ENCODE measurements around the gene HSPA4. TPM values are rescaled to one million over a fixed set of nuclear protein-coding genes. Genes with fewer than 3 reads are reported as not detected.
"Not testable (repeated sequence)": the region's sequence is repeated elsewhere in the genome, so short reads cannot be mapped to it uniquely, and the experiment has no call there.

HSPA4 gene
- polyA plus RNA-seq (2014; cell fraction: cytosol; rRNA removed) = 74.6 and 87.7 TPM in 2 replicates
- polyA plus RNA-seq (2014; cell fraction: nucleus; rRNA removed) = 42.2 and 45.8 TPM in 2 replicates

DNA sequence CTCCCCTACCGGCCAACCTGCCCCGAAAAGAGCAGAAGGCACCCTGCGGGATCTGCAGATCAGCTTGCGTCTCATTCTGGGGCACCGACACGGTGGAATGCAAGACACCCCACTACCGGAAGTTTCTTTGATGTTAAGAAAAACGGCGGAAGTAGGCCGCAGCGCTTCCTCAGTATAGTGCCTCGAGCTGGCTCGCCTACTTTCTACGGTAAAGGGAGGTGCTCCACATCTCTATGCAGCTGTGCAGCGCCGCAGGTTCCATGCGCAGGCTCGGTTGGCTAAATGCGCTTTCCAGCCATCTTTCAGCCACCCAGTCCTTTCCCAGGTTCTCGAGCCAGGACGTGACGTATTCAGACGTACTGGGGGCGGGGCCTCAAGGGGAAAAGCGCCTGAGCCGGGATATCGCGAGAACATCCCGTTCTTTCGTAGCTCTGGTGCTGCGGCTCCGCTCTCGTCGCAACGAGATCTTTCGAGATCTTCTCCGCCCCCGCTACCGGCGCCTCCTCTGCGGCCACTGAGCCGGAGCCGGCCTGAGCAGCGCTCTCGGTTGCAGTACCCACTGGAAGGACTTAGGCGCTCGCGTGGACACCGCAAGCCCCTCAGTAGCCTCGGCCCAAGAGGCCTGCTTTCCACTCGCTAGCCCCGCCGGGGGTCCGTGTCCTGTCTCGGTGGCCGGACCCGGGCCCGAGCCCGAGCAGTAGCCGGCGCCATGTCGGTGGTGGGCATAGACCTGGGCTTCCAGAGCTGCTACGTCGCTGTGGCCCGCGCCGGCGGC is at the start of gene HSPA4:
Gene HSPA4 (plus strand): TSS at position 472 of the 775 bp plus-strand sequence. CDS start 238 bp downstream, at position 710.
- peak; percentile 99 for DNase-seq (ENCODE audit: low spot score)

- no peak for DNase-seq (ENCODE audit: low spot score)
These were observed 45.2 kb upstream of the HSPA4 start for GRCh38 chr5:133006653-133007052.

- DNase-seq (ENCODE audit: low spot score) = not testable (repeated sequence)
These were observed 43.4 kb upstream of the HSPA4 start for GRCh38 chr5:133008455-133008854.

GRCh38 chr5:133015466-133015865 is 36.3 kb upstream of the HSPA4 start:
- no peak for DNase-seq (ENCODE audit: low spot score)

DNA sequence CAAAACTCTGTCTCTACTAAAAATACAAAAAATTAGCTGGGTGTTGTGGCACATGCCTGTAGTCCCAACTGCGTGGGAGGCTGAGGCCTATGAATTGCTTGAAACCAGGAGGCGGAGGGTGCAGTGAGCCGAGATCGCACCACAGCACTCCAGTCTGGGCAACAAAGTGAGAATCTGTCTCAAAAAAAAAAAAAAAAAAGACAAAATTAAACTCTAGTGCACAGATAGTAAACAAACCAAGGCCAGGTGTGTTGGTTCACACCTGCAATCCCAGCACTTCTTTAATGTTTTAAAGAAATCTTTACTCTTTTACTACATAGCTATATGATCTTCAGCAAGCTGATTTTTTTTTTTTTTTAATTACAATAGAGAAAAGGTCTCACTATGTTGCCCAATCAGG is 33.8 kb upstream of the HSPA4 start:
- no peak for DNase-seq (ENCODE audit: low spot score)

GRCh38 chr5:133019471-133019870 is 32.3 kb upstream of the HSPA4 start:
- DNase-seq (ENCODE audit: low spot score) = not testable (repeated sequence)

DNA sequence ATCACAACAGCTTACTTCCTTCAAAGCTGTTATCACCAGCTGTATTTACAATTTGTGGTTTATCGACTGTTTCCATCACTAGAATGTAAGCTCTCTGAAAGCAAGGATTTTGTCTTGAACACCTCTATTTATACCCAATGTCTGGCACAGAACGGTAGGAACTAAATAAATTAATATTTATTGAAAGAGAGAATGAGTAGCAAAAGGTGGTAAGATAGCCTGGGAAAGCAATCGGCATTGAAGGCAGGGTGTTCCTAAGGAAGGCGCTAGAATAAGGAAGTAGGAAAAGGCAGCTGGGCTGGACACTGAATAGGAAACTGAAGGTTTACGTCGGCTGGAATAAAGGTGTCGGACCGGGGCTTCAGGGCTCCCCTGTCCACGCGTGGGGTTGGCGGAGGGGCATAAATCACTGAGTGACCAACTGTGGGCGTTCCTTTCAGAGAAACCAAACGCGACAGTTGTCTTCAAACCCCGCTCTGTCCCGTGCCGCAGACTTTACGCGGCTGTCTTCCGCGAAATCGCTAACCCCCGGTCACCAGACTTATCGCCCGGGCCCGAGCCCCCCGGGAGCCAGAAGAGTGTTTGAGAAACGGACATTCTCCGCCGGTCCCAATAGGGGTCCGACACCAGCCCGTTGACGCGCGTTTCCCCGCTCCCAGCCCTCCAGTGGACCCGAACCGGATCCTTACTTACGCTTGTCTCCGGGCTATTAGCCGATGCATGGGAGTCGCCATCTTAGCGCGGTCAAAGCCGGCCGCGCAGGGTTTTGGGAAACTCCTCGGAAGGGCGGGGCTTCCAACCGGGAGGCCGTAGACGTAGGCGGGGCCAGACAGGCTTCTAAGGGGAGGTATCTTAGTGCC is 25.8 kb upstream of the HSPA4 start, which contains the start of gene ZCCHC10:
Gene ZCCHC10 (minus strand): TSS at position 746 of the 860 bp plus-strand sequence. CDS start 12 bp downstream, at position 734.
- peak; percentile 96 for DNase-seq (ENCODE audit: low spot score)

- no peak for DNase-seq (ENCODE audit: low spot score)
These were observed 25.1 kb upstream of the HSPA4 start for GRCh38 chr5:133026664-133027153.

DNA sequence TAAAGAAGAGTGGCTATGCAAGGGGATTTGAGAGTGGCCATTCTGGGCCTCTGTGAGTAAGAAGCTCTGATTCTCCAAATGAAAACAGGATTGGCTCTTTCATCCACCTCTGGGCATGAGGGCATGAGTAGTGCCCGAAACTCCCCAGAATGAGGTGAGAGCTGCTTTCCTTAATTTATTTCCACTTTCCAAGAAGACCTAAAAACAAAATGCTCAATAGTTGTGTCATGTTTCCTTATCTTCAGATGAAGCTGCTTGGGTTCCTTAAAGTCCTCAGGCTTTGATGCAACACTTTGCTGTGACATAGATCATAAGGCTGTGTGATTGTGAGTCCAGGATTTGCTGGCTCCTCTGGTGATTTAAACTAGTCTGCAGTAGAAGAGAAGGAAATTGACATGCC is 22.4 kb upstream of the HSPA4 start:
- no peak for DNase-seq (ENCODE audit: low spot score)

DNA sequence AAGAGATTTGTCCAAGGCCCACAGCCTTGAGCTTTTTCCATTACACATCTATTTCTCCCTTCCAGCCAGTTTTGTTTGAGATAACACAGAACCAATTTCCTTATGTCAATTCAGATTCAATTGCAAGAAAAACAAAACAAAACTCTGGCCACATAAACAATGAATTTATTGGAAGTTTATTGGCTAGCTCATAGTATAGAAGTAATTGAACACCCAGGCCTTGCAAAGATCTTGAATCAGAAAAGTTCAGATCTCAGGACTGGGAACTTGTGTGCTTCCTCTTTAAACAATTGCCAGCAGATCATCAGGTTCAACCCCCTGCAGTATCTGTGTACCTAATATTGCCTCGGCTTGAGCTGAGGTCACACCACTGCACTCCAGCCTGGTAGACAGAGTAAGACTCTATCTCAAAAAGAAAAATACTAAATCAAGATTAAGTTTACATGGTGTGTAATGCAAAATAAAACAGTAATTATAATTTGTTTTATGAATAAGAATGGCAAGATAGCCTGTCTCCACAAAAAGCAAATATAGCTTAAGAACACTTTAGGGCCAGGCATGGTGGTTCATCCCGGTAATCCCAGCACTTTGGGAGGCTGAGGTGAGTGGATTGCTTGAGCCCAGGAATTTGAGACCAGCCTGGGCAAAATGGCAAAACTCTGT is 21.3 kb upstream of the HSPA4 start:
- DNase-seq (ENCODE audit: low spot score) = no peak

- peak; percentile 52 for DNase-seq (ENCODE audit: low spot score)
These were observed 18.7 kb upstream of the HSPA4 start for GRCh38 chr5:133032852-133033742.

- no peak for DNase-seq (ENCODE audit: low spot score)
These were observed 17.7 kb upstream of the HSPA4 start for GRCh38 chr5:133034064-133034463.

DNA sequence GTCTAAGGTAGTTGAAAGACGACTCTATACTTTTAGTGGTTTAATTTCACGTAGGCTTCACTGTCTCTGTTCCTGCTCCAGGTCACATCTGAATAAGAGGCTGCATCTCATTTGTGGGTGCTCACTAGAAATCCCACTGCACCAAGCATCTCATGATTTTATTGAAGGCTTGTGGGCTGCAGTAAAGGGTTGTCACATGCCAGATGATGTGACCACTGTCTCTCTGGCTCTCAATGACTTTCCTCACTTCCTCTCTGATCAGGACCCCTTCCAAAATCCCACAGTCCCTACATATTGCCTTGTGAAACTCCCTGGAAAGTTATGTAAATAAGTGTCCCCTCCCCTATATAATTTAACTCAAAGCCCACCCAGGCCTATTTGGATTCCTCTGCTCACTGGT is 16.6 kb upstream of the HSPA4 start:
- no peak for DNase-seq (ENCODE audit: low spot score)

- not testable (repeated sequence) for DNase-seq (ENCODE audit: low spot score)
These were observed 15.1 kb upstream of the HSPA4 start for GRCh38 chr5:133036677-133037076.

- no peak for DNase-seq (ENCODE audit: low spot score)
These were observed 10.5 kb upstream of the HSPA4 start for GRCh38 chr5:133041157-133041784.

DNA sequence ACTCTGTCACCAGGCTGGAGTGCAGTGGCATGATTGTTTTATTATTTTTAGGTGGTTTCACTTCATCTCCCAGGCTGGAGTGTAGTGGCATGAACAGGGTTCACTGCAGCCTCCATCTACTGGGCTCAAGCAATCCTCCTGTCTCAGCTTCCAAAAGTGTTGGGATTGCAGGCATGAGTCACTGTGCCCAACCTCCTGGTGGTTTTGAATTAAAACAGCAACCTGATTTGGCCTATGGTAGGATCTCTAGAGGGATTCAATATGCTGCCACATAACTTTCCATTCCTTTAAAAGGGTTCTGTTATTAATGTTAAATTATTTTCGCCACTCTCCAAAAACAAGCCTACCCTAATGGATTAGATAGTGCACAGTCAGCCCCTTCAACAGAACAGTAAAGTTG is 9.9 kb upstream of the HSPA4 start:
- no peak for DNase-seq (ENCODE audit: low spot score)

DNA sequence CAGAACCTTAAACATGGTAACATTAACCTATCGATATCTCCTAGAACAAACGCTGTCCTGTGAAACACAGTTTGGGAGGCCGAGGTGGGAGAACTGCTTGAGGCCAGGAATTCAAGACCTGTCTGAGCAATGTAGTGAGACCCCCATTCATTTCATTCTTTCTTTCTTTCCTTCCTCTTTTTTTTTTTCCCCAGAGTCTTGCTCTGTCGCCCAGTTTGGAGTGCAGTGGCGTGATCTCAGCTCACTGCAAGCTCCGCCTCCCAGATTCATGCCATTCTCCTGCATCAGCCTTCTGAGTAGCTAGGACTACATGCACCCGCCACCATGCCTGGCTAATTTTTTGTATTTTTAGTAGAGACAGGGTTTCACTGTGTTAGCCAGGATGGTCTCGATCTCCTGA is 5.3 kb upstream of the HSPA4 start:
- not testable (repeated sequence) for DNase-seq (ENCODE audit: low spot score)

- DNase-seq (ENCODE audit: low spot score) = no peak
These were observed 4.4 kb upstream of the HSPA4 start for GRCh38 chr5:133047404-133047803.

GRCh38 chr5:133048993-133049725 is 2.7 kb upstream of the HSPA4 start:
- DNase-seq (ENCODE audit: low spot score) = no peak

DNA sequence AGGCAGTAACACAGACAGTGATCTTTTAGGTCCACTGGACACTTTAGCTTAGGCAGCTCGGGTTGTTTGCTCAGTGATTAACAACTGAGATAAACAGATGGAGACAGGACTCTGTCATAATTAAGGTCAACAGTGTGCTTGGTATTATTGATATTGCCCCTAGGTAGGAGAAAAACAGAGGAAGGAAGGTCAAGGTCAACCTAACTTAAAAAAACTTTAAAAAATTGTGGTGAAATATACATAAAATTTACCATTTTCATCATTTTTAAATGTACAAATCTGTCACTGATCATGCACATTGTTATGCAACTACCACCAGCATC is 2.1 kb upstream of the HSPA4 start:
- peak; percentile 42 for DNase-seq (ENCODE audit: low spot score)

All from SK-N-DZ (cell line).